IMR-90 (cell line): ENCODE data around the gene CAMK2D. TPM values are rescaled to one million over a fixed set of nuclear protein-coding genes. Genes with fewer than 3 reads are reported as not detected.

Experiments used
- ATAC-seq: fragments of 200-7000 bp; cut with Tn5 transposase; 2 replicates; pipeline ENCODE4 v1.9.1; 2020; ENCODE audit warnings: low read depth, mild to moderate bottlenecking, moderate library complexity
- BruUV-seq: library from RNA; stranded (reverse); fragments of 400-500 nt; replicated peaks from 2 replicates; lab custom pipeline; 2021; lab: Mats Ljungman, UMichigan
- CTCF ChIA-PET: fragments of 300-600 bp; formaldehyde crosslinking; extraction: SDS; loops from one replicate; lab custom pipeline; 2021; ENCODE audit warnings: antibody characterized with exemption; lab: Yijun Ruan, JAX
- POLR2A ChIA-PET: fragments of 300-600 bp; sonication (Branson Sonifier 250); formaldehyde crosslinking; loops from one replicate; lab custom pipeline; 2022; ENCODE audit warnings: antibody characterized with exemption; ENCODE audit not compliant: unreplicated experiment; lab: Charles Lee
- DNase-seq: peaks from one replicate; pipeline ENCODE4 v3.0.0; 2013
- H2AFZ ChIP-seq: replicated peaks from 2 replicates; pipeline ENCODE3; 2013; ENCODE audit warnings: low read length, mild to moderate bottlenecking; ENCODE audit not compliant: poor library complexity
- H2AK5ac ChIP-seq: 2 replicates; pipeline ENCODE4 v1.6.1; 2013; ENCODE audit warnings: low read depth, low read length, inconsistent platforms
- H2AK9ac ChIP-seq: replicated peaks from 2 replicates; pipeline ENCODE3; 2013; ENCODE audit warnings: mild to moderate bottlenecking, low read depth, low read length, moderate library complexity; ENCODE audit not compliant: poor library complexity
- H2BK120ac ChIP-seq: 2 replicates; pipeline ENCODE4 v1.6.1; 2013; ENCODE audit warnings: low read depth, low read length, inconsistent platforms
- H2BK15ac ChIP-seq: 3 replicates; pipeline ENCODE4 v1.6.1; 2013; ENCODE audit warnings: low read depth, low read length, inconsistent platforms
- H2BK20ac ChIP-seq: 2 replicates; pipeline ENCODE4 v1.6.1; 2013; ENCODE audit warnings: low read depth, mild to moderate bottlenecking, inconsistent platforms, low read length, moderate library complexity
- H2BK5ac ChIP-seq: 2 replicates; pipeline ENCODE4 v1.6.1; 2013; ENCODE audit warnings: mild to moderate bottlenecking, low read depth, low read length, inconsistent platforms; ENCODE audit not compliant: poor library complexity, severe bottlenecking
- H3K14ac ChIP-seq: replicated peaks from 2 replicates; pipeline ENCODE4 v1.6.1; 2013; ENCODE audit warnings: low read depth, low read length, inconsistent platforms
- H3K18ac ChIP-seq: 2 replicates; pipeline ENCODE4 v1.6.1; 2013; ENCODE audit warnings: low read depth, low read length, control low read depth
- H3K23ac ChIP-seq: 2 replicates; pipeline ENCODE4 v1.6.1; 2013; ENCODE audit warnings: low read depth, low read length, inconsistent platforms
- H3K27ac ChIP-seq: 2 replicates; pipeline ENCODE4 v1.5.1; 2013; ENCODE audit warnings: mild to moderate bottlenecking, control low read depth, low read length; ENCODE audit not compliant: insufficient read depth
- H3K27me3 ChIP-seq: 2 replicates; pipeline ENCODE4 v1.6.1; 2013; ENCODE audit warnings: low read length; ENCODE audit not compliant: control insufficient read depth, insufficient read depth
- H3K36me3 ChIP-seq: 2 replicates; pipeline ENCODE4 v1.6.1; 2013; ENCODE audit warnings: low read length, mixed read lengths; ENCODE audit not compliant: control insufficient read depth, insufficient read depth
- H3K4ac ChIP-seq: 2 replicates; pipeline ENCODE4 v1.6.1; 2013; ENCODE audit warnings: low read depth, low read length, inconsistent platforms
- H3K4me1 ChIP-seq: 2 replicates; pipeline ENCODE4 v1.6.1; 2013; ENCODE audit warnings: low read length, mixed read lengths; ENCODE audit not compliant: control insufficient read depth, insufficient read depth
- H3K4me2 ChIP-seq: 2 replicates; pipeline ENCODE4 v1.6.1; 2013; ENCODE audit warnings: low read depth, mild to moderate bottlenecking, control low read depth, low read length, moderate library complexity
- H3K4me3 ChIP-seq: 2 replicates; pipeline ENCODE4 v1.5.1; 2013; ENCODE audit warnings: low read depth, mild to moderate bottlenecking, control low read depth, low read length, moderate library complexity; ENCODE audit not compliant: insufficient read depth
- H3K56ac ChIP-seq: 2 replicates; pipeline ENCODE4 v1.6.1; 2013; ENCODE audit warnings: low read length, inconsistent platforms; ENCODE audit not compliant: insufficient read depth; ENCODE audit errors: extremely low read depth
- H3K79me1 ChIP-seq, 2 experiments: 2 replicates each; pipeline ENCODE4 v1.6.1; 2013; ENCODE audit warnings: low read length in 2 of 2, inconsistent platforms in 1 of 2, low read depth in 1 of 2
- H3K9ac ChIP-seq: 2 replicates; pipeline ENCODE4 v1.6.1; 2013; ENCODE audit warnings: low read depth, low read length, control low read depth
- H3K9me1 ChIP-seq: 2 replicates; pipeline ENCODE4 v1.6.1; 2013; ENCODE audit warnings: low read length, inconsistent platforms; ENCODE audit not compliant: insufficient read depth
- H3K9me3 ChIP-seq: 2 replicates; pipeline ENCODE4 v1.6.1; 2013; ENCODE audit warnings: low read length; ENCODE audit not compliant: control insufficient read depth, insufficient read depth
- H4K20me1 ChIP-seq: 2 replicates; pipeline ENCODE4 v1.6.1; 2013; ENCODE audit warnings: low read length, inconsistent platforms; ENCODE audit not compliant: insufficient read depth
- H4K5ac ChIP-seq: 2 replicates; pipeline ENCODE4 v1.6.1; 2013; ENCODE audit warnings: mild to moderate bottlenecking, low read depth, low read length, control low read depth
- H4K8ac ChIP-seq, 2 experiments: 2 replicates each; pipeline ENCODE4 v1.6.1; 2013; ENCODE audit warnings: low read depth in 2 of 2, low read length in 2 of 2, control low read depth in 1 of 2, inconsistent platforms in 1 of 2
- H4K91ac ChIP-seq: 2 replicates; pipeline ENCODE4 v1.6.1; 2013; ENCODE audit warnings: low read depth, low read length, inconsistent platforms; ENCODE audit not compliant: insufficient read depth
- BHLHE40 ChIP-seq: fragments of 150-350 bp; IDR thresholded peaks from 2 replicates; pipeline ENCODE4 v1.6.1; 2016; ENCODE audit warnings: mild to moderate bottlenecking, low read depth, low read length
- CHD1 ChIP-seq: IDR thresholded peaks from 2 replicates; pipeline ENCODE4 v1.6.1; 2012; ENCODE audit warnings: low read depth, low read length, improper control_type of control experiment
- FOS ChIP-seq: fragments of 150-350 bp; IDR thresholded peaks from 2 replicates; pipeline ENCODE4 v1.6.1; 2016; ENCODE audit warnings: low read depth, low read length
- MAFK ChIP-seq: IDR thresholded peaks from 2 replicates; pipeline ENCODE4 v1.6.1; 2012; ENCODE audit warnings: low read depth, low read length, improper control_type of control experiment
- MXI1 ChIP-seq: IDR thresholded peaks from 2 replicates; pipeline ENCODE4 v1.6.1; 2012; ENCODE audit warnings: low read depth, mild to moderate bottlenecking, low read length, moderate library complexity, borderline replicate concordance
- RAD21 ChIP-seq: IDR thresholded peaks from 2 replicates; pipeline ENCODE4 v1.6.1; 2012; ENCODE audit warnings: low read length, improper control_type of control experiment
- RCOR1 ChIP-seq: IDR thresholded peaks from 2 replicates; pipeline ENCODE4 v1.6.1; 2012; ENCODE audit warnings: mild to moderate bottlenecking, low read length, improper control_type of control experiment; ENCODE audit not compliant: insufficient replicate concordance
- SMC3 ChIP-seq: fragments of 150-350 bp; IDR thresholded peaks from 2 replicates; pipeline ENCODE4 v1.6.1; 2016; ENCODE audit warnings: low read depth, mild to moderate bottlenecking, antibody characterized with exemption, low read length, moderate library complexity
- WGBS, 2 experiments: methylation state at CpG; one replicate each; pipeline versions ENCODE4 v1.1.5 to v1.1.7; 2013; ENCODE audit warnings: missing lambda C conversion rate in 2 of 2; ENCODE audit not compliant: insufficient read length in 1 of 2; ENCODE audit errors: extremely low coverage in 2 of 2; 5-methylcytosine and 5-hydroxymethylcytosine counted together
- dilution Hi-C: fragments of 300-500 bp; cut with HindIII; formaldehyde crosslinking; loops from one replicate; pipeline ENCODE4 v1.14.3; 2018; ENCODE audit warnings: low sequenced_read_pairs; ENCODE audit not compliant: unreplicated experiment
- in situ Hi-C: fragments of 300-500 bp; cut with MboI; formaldehyde crosslinking; loops from 3 replicates; pipeline ENCODE4 v1.14.3; 2019; ENCODE audit warnings: low sequenced_read_pairs, inconsistent platforms, mixed read lengths
- intact Hi-C: fragments of 100-400 bp; cut with micrococcal nuclease; formaldehyde crosslinking; loops from 2 replicates; pipeline ENCODE4 v1.10.0; 2022
- polyA plus RNA-seq, 3 experiments: library from polyadenylated mRNA; depleted of rRNA; stranded (reverse); fragments of >200 nt; gene quantifications; 2 replicates each; pipeline ENCODE4 v1.2.3, GENCODE V29; 2012; ENCODE audit warnings: low replicate concordance in 1 of 3
- total RNA-seq: library from RNA; depleted of rRNA; stranded (reverse); fragments of >200 nt; gene quantifications from 2 replicates; pipeline ENCODE4 v1.2.3, GENCODE V29; 2012
- TF ChIP-seq, protein P1 (sequence below): fragments of 150-350 bp; IDR thresholded peaks from 2 replicates; pipeline ENCODE4 v1.6.1; 2017; ENCODE audit warnings: mild to moderate bottlenecking, antibody characterized with exemption, low read length, low read depth

CAMK2D gene
- total and polyA plus RNA-seq, 2 of the 4 experiments (the other 2 are of a cell fraction): 44.6 to 156 TPM

GRCh38 chr4:113564493-113564892, 197.0 kb downstream of the CAMK2D start:
- intact Hi-C loops: no loop called here
- in situ Hi-C loops: no loop called here
- no peaks in the 10 kb centered on the region for H3K36me3 ChIP-seq
- no peak overlapping the region for H4K8ac ChIP-seq
- peaks cover 24 to 32% of the 10 kb centered on the region in 2 experiments; a peak in 3 of 4 replicates for H3K79me1 ChIP-seq
- no peak overlapping the region for H2AFZ ChIP-seq
- no peak overlapping the region for H3K4ac ChIP-seq
- H3K9me1 ChIP-seq: peaks cover 3% of the 10 kb centered on the region; the same call in 1 of the 2 replicates
- no peaks in the 10 kb centered on the region for H3K9me3 ChIP-seq
- no peaks in the 10 kb centered on the region for H3K27me3 ChIP-seq
- no peak overlapping the region for H3K14ac ChIP-seq
- no peak overlapping the region for H3K4me2 ChIP-seq
- H3K4me1 ChIP-seq: peaks cover 5% of the 10 kb centered on the region
- H2BK15ac ChIP-seq: 0 out of 3 replicates have a peak overlapping the region, but pooled peaks have one; percentile 10
- TF ChIP-seq RAD21 (no peak), MAFK (no peak), MXI1 (no peak), RCOR1 (no peak), FOS (no peak), BHLHE40 (no peak), SMC3 (no peak), CHD1 (no peak)
- TF ChIP-seq, protein P1, sequence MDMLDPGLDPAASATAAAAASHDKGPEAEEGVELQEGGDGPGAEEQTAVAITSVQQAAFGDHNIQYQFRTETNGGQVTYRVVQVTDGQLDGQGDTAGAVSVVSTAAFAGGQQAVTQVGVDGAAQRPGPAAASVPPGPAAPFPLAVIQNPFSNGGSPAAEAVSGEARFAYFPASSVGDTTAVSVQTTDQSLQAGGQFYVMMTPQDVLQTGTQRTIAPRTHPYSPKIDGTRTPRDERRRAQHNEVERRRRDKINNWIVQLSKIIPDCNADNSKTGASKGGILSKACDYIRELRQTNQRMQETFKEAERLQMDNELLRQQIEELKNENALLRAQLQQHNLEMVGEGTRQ: no peak
- no peak overlapping the region for H4K91ac ChIP-seq
- H3K27ac ChIP-seq: no peak overlapping the region
- DNase-seq (no peak), ATAC-seq (no peak)
- no peak overlapping the region for H3K56ac ChIP-seq
- ChIA-PET POLR2A (no interaction called here), CTCF (no interaction called here)
- H2AK5ac ChIP-seq: peak overlapping the region; percentile 61; the same call in 1 of the 2 replicates
- H3K4me3 ChIP-seq: no peak overlapping the region
- H2BK5ac ChIP-seq: no peak overlapping the region
- dilution Hi-C loops: no loop called here
- H2AK9ac ChIP-seq: no peak overlapping the region
- H2BK20ac ChIP-seq: peak overlapping the region; percentile 81; the same call in 1 of the 2 replicates
- H3K18ac ChIP-seq: peak overlapping the region; percentile 20; the same call in 1 of the 2 replicates
- no peak overlapping the region for H3K9ac ChIP-seq
- no CpG with 5 or more reads among the region's 3 CpGs for WGBS, 2 experiments
- peaks cover 3% of the 10 kb centered on the region; the same call in 1 of the 2 replicates for H4K20me1 ChIP-seq
- no TSS peak for BruUV-seq
- H3K23ac ChIP-seq: no peak overlapping the region
- H4K5ac ChIP-seq: no peak overlapping the region
- peak overlapping the region; percentile 2; the same call in 1 of the 2 replicates for H2BK120ac ChIP-seq
